Measurements from ENCODE around the gene MT1F.

MT1F gene

GRCh38 chr16:56701534-56701933 is 43.8 kb downstream of the MT1F start:
- DNase-seq: no peak

GRCh38 chr16:56702836-56703235 is 45.1 kb downstream of the MT1F start:
- no peak for DNase-seq

Data from stimulated activated CD4-positive, alpha-beta T cell treated with anti-CD3 and anti-CD28 coated beads, Interleukin-1b, Interleukin-23, amount 100 ng/mL, for 48 hours (primary cell).